Ectodermal cell (in vitro differentiated cells): ENCODE measurements around the gene ZNF366.

Experiments used
- H3K27ac ChIP-seq: 2 replicates; pipeline ENCODE4 v1.7.0; 2013; ENCODE audit warnings: mild to moderate bottlenecking, low read depth, low read length; ENCODE audit not compliant: insufficient read depth, poor library complexity, severe bottlenecking
- H3K27me3 ChIP-seq: 2 replicates; pipeline ENCODE4 v1.7.0; 2013; ENCODE audit warnings: mild to moderate bottlenecking, low read length; ENCODE audit not compliant: insufficient read depth, control insufficient read depth, poor library complexity, severe bottlenecking
- H3K36me3 ChIP-seq: one replicate; pipeline ENCODE4 v1.7.0; 2013; ENCODE audit warnings: low read length; ENCODE audit not compliant: control insufficient read depth, insufficient read depth
- H3K4me1 ChIP-seq: one replicate; pipeline ENCODE4 v1.7.0; 2013; ENCODE audit warnings: low read length; ENCODE audit not compliant: control insufficient read depth, insufficient read depth
- H3K4me3 ChIP-seq: 2 replicates; pipeline ENCODE4 v1.7.0; 2013; ENCODE audit warnings: low read depth, low read length, control low read depth; ENCODE audit not compliant: insufficient read depth
- H3K9me3 ChIP-seq: 2 replicates; pipeline ENCODE4 v1.7.0; 2013; ENCODE audit warnings: mild to moderate bottlenecking, low read length, moderate library complexity; ENCODE audit not compliant: control insufficient read depth
- WGBS, 2 experiments: methylation state at CpG; one replicate each; pipeline ENCODE4 v1.1.7; 2013; ENCODE audit warnings: missing lambda C conversion rate in 2 of 2; 5-methylcytosine and 5-hydroxymethylcytosine counted together

The ZNF366 gene

GRCh38 chr5:72459089-72459661 lies 48.0 kb downstream of the ZNF366 start:
- Histone ChIP-seq H3K9me3 (no peaks in the 10 kb centered on the region), H3K4me3 (no peak overlapping the region), H3K27me3 (no peaks in the 10 kb centered on the region), H3K36me3 (no peaks in the 10 kb centered on the region), H3K27ac (no peak overlapping the region), H3K4me1 (peaks cover 4% of the 10 kb centered on the region)
- 96 to 97% methylated on average over 5 of the region's 5 CpGs for WGBS, 2 experiments

DNA sequence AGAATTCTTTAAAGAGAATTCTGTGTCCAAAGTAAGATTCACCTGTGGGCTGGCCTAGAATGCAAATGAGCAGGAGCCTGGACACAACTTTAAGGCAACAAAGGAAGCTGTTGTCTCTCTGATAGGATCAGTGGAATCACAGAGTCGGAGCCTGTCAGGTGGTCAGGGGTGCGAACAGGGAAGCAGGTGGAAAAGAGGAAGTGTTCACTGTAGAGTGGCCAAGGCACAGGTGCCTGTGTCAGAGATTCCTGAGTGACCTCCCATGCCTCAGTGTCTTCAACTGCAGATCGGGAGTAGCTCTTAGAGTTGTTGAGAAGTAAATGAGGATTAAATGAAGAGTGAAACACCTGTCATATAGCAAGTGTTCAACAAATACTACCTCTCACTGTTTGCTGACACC lies 48.8 kb downstream of the ZNF366 start:
- H3K4me1 ChIP-seq: peaks cover 4% of the 10 kb centered on the region
- H3K36me3 ChIP-seq: no peaks in the 10 kb centered on the region
- H3K27ac ChIP-seq: no peak overlapping the region
- no peak overlapping the region for H3K4me3 ChIP-seq
- no peaks in the 10 kb centered on the region for H3K9me3 ChIP-seq
- 91 to 95% methylated on average over 3 of the region's 3 CpGs for WGBS, 2 experiments
- H3K27me3 ChIP-seq: no peaks in the 10 kb centered on the region

DNA sequence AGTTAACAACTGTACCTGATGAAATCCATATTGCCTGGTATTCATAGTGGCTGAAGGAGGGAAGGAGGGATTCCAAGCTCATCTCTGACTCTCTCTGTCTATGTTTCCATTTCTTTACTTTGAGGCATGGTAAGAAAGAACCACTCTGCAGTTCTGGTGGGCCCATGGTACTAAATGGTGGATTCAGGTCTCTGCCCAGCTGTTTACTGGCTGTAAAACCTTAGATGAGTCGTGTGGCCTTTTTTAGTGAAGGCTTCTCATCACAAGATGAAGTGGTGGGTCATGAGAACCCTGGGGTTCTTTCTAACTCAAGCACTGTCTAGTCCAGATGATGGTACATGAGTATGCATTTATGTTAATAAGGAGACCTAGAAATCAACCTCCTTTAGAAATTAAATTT lies 49.7 kb downstream of the ZNF366 start:
- no peaks in the 10 kb centered on the region for H3K9me3 ChIP-seq
- peaks cover 5% of the 10 kb centered on the region for H3K4me1 ChIP-seq
- H3K27me3 ChIP-seq: no peaks in the 10 kb centered on the region
- no peak overlapping the region for H3K27ac ChIP-seq
- H3K4me3 ChIP-seq: no peak overlapping the region
- no peaks in the 10 kb centered on the region for H3K36me3 ChIP-seq
- 94 to 95% methylated on average over 1 of the region's 1 CpG for WGBS, 2 experiments

DNA sequence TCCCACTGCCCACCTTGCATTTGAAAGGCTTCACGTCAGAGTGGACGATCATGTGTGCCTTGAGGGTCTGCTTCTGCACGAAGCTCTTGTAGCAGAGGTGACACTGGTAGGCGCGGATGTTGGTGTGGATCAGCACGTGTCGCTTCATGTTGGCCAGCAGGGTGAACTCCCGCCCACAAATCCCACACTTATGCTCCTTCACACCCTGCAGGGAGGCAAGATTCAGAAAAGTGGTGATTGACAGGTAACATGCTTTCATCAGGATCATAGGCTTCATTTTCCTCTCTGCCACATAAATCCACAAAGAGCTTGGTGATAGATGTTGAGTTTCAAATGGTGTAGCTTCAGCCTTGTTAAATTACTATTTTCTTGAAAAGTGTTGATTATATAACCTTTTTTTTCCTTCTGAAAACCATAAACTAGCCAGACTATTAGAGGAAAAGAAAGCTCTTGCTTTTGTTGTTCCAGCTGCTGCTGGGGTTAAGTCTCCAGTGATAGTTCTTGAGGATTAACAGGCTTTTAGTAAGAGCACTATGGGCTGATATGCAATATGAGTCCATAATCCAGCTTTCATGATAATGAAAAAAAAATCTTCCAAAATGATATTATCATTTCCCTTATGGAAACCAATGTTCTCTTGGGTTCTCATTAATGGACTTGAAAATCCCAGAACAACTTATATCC lies 50.7 kb downstream of the ZNF366 start:
- Histone ChIP-seq H3K36me3 (no peaks in the 10 kb centered on the region), H3K4me3 (no peak overlapping the region), H3K9me3 (no peaks in the 10 kb centered on the region), H3K27ac (no peak overlapping the region), H3K27me3 (no peaks in the 10 kb centered on the region), H3K4me1 (peaks cover 14% of the 10 kb centered on the region)
- 91 to 92% methylated on average over 8 of the region's 8 CpGs for WGBS, 2 experiments

- no peaks in the 10 kb centered on the region for H3K27me3 ChIP-seq
- 94 to 96% methylated on average over 9 of the region's 9 CpGs for WGBS, 2 experiments
- peaks cover 15% of the 10 kb centered on the region for H3K4me1 ChIP-seq
- H3K27ac ChIP-seq: no peak overlapping the region
- H3K36me3 ChIP-seq: no peaks in the 10 kb centered on the region
- H3K9me3 ChIP-seq: no peaks in the 10 kb centered on the region
- no peak overlapping the region for H3K4me3 ChIP-seq
Measured at GRCh38 chr5:72455476-72455875, 51.7 kb downstream of the ZNF366 start.

- Histone ChIP-seq H3K4me3 (no peak overlapping the region), H3K9me3 (no peaks in the 10 kb centered on the region), H3K27ac (no peak overlapping the region), H3K36me3 (no peaks in the 10 kb centered on the region), H3K4me1 (peaks cover 15% of the 10 kb centered on the region), H3K27me3 (no peaks in the 10 kb centered on the region)
- WGBS, 2 experiments: 98 to 100% methylated on average over 2 of the region's 2 CpGs
Measured at GRCh38 chr5:72454996-72455395, 52.2 kb downstream of the ZNF366 start.

GRCh38 chr5:72453246-72453775 lies 53.9 kb downstream of the ZNF366 start:
- H3K4me3 ChIP-seq: no peak overlapping the region
- no peaks in the 10 kb centered on the region for H3K36me3 ChIP-seq
- no peaks in the 10 kb centered on the region for H3K27me3 ChIP-seq
- WGBS, 2 experiments: 96% methylated on average over 4 of the region's 4 CpGs
- no peaks in the 10 kb centered on the region for H3K9me3 ChIP-seq
- H3K4me1 ChIP-seq: peaks cover 15% of the 10 kb centered on the region
- no peak overlapping the region for H3K27ac ChIP-seq

GRCh38 chr5:72452515-72453245 lies 54.5 kb downstream of the ZNF366 start:
- WGBS, 2 experiments: 73 to 81% methylated on average over 8 to 9 of the region's 9 CpGs
- Histone ChIP-seq H3K27ac (peak overlapping the region; percentile 79), H3K4me3 (peak overlapping the region; percentile 4), H3K27me3 (no peaks in the 10 kb centered on the region), H3K9me3 (no peaks in the 10 kb centered on the region), H3K4me1 (peaks cover 15% of the 10 kb centered on the region), H3K36me3 (no peaks in the 10 kb centered on the region)

DNA sequence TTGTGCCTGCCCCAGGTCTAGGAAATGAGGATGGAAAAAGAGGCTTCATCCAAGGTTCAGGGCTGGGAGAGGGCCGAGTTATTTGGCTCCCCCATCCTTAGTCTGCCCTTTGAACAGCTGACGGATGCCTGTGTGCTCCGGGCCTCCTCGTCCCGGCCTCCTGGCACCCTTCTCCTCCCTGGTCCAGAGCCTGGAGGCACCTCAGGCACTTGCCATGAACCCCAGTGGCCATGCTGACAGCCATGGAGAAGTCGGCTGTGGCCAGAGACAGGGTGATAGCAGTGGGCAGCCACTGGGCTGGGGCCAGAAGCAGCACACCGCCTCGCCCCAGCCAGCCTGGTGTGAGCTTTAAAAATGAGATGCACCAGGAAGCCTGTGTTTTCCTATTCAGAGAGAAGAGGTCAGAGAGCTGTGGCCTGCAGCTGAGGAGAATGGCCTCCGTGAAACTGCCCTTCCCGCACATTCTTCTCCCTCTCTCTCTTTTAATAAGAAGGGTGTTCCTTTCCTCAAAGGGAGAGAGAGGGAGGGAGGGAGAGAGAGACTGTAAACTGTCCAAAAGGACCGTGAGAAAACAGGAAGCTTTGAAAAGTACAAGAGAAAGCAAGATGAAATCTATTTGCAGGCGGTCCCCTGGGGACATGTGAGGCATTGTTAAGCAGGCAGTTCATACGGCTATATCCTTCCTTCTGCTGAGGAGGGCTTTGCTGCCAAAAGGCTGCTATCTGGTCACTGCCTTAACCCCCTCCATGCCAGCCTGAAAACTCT lies 55.3 kb downstream of the ZNF366 start:
- Histone ChIP-seq H3K36me3 (no peaks in the 10 kb centered on the region), H3K4me3 (peak overlapping the region; percentile 4), H3K4me1 (peaks cover 15% of the 10 kb centered on the region), H3K27me3 (no peaks in the 10 kb centered on the region), H3K27ac (peak overlapping the region; percentile 79), H3K9me3 (no peaks in the 10 kb centered on the region)
- 55 to 59% methylated on average over 12 to 13 of the region's 13 CpGs for WGBS, 2 experiments

- Histone ChIP-seq H3K4me1 (peaks cover 11% of the 10 kb centered on the region), H3K9me3 (no peaks in the 10 kb centered on the region), H3K27me3 (no peaks in the 10 kb centered on the region), H3K27ac (no peak overlapping the region), H3K36me3 (no peaks in the 10 kb centered on the region), H3K4me3 (no peak overlapping the region)
- WGBS, 2 experiments: 0% methylated on average over 1 of the region's 1 CpG
Measured at GRCh38 chr5:72448368-72448767, 58.8 kb downstream of the ZNF366 start.
